ENCODE data around the gene UBE2R2.

The UBE2R2 gene

GRCh38 chr9:33885948-33886347 lies 69.0 kb downstream of the UBE2R2 start:
- no peak for DNase-seq

- no peak for DNase-seq
Measured at GRCh38 chr9:33893861-33894260, 76.9 kb downstream of the UBE2R2 start.

- no peak for DNase-seq
Measured at GRCh38 chr9:33894316-33894715, 77.4 kb downstream of the UBE2R2 start.

- no peak for DNase-seq
Measured at GRCh38 chr9:33903157-33903780, 86.3 kb downstream of the UBE2R2 start.

- no peak for DNase-seq
Measured at GRCh38 chr9:33905137-33905536, 88.2 kb downstream of the UBE2R2 start.

GRCh38 chr9:33906769-33907168 lies 89.8 kb downstream of the UBE2R2 start:
- no peak for DNase-seq

GRCh38 chr9:33907347-33907746 lies 90.4 kb downstream of the UBE2R2 start:
- DNase-seq: no peak

- DNase-seq: no peak
Measured at GRCh38 chr9:33908114-33908513, 91.2 kb downstream of the UBE2R2 start.

- no peak for DNase-seq
Measured at GRCh38 chr9:33908749-33909148, 91.8 kb downstream of the UBE2R2 start.

- DNase-seq: no peak
Measured at GRCh38 chr9:33913541-33913940, 96.6 kb downstream of the UBE2R2 start.

GRCh38 chr9:33914887-33915628 lies 98.1 kb downstream of the UBE2R2 start:
- DNase-seq: no peak

- no peak for DNase-seq
Measured at GRCh38 chr9:33917036-33917435, 100.1 kb downstream of the UBE2R2 start.

- no peak for DNase-seq
Measured at GRCh38 chr9:33919276-33919897, 102.4 kb downstream of the UBE2R2 start.

- DNase-seq: peak; percentile 38
Measured at GRCh38 chr9:33921967-33922895, 105.3 kb downstream of the UBE2R2 start.

GRCh38 chr9:33923079-33923478 lies 106.1 kb downstream of the UBE2R2 start:
- DNase-seq: no peak

GRCh38 chr9:33923998-33924701 lies 107.2 kb downstream of the UBE2R2 start:
- no peak for DNase-seq

- DNase-seq: no peak
Measured at GRCh38 chr9:33924978-33925797, 108.2 kb downstream of the UBE2R2 start.

GRCh38 chr9:33926746-33927485 lies 110.0 kb downstream of the UBE2R2 start:
- DNase-seq: no peak

- no peak for DNase-seq
Measured at GRCh38 chr9:33927694-33928093, 110.7 kb downstream of the UBE2R2 start.

GRCh38 chr9:33931326-33931725 lies 114.4 kb downstream of the UBE2R2 start:
- no peak for DNase-seq
